Measurements from ENCODE around the gene BCAP29.
"Not testable (repeated sequence)": the region's sequence is repeated elsewhere in the genome, so short reads cannot be mapped to it uniquely, and the experiment has no call there.

Gene BCAP29

DNA sequence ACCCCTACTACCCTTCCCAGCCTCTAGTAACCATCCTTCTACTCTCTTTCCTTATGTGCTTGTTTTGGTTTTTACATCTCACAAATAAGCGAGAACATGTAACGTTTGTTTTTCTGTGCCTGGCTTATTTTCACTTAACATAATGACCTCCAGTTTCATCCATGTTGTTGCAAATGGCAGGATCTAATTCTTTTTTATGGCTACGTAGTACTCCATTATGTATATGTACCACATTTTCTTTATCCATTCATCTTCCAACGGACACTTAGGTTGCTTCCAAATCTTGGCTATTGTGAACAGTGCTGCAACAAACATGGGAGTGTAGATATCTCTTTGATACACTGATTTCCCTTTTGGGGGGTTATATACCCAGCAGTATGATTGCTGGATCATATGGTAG, 47.0 kb downstream of the BCAP29 start:
- DNase-seq = no peak

DNA sequence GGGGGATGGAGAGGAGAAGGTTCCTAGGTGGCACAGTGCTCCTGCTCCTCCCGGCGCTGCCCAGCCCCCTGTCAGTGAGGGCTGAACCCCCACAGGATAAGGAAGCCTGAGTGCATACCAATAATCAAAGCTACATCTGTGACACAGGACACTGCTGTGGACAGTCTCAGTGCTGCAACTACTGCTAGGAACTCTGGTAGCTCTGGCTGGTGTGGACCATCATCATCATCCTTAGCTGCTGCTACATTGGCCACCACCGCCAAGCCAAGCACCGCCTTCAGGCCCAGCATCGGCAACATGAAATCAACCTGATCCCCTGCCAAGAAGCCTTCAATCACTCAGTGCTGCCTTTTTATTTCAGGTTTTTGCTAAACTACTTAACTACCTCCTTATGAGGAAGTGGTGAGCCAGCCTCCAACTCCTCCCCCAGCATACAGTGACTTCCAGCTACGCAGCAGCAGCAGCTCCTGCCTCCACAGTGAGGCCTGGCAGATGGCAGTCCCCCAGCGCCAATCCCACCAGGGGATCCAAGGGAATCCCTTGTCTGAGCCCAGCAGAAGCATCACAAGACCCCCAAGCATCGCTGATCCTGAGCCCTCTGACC, 48.5 kb downstream of the BCAP29 start:
- no peak for DNase-seq

DNA sequence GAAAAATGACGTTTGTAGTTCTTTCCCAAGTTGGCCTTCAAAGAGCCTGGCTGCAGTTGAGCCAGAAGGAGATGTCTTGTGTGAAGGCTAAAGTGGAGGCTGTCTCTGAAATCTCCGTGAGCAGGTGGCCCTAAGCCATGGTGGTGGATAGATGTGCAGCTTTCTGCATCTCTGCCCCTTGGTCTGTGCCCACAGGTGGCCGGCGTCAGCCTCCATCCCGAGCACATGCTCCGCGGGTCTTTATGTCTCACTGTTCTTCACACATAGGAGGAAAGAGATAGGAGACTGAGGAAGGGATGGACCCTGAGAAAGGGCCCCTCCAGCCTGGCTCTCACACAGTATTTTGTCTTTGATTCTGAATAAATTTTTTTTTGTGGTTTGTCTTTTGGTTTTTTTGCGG, 50.3 kb downstream of the BCAP29 start:
- no peak for DNase-seq

DNA sequence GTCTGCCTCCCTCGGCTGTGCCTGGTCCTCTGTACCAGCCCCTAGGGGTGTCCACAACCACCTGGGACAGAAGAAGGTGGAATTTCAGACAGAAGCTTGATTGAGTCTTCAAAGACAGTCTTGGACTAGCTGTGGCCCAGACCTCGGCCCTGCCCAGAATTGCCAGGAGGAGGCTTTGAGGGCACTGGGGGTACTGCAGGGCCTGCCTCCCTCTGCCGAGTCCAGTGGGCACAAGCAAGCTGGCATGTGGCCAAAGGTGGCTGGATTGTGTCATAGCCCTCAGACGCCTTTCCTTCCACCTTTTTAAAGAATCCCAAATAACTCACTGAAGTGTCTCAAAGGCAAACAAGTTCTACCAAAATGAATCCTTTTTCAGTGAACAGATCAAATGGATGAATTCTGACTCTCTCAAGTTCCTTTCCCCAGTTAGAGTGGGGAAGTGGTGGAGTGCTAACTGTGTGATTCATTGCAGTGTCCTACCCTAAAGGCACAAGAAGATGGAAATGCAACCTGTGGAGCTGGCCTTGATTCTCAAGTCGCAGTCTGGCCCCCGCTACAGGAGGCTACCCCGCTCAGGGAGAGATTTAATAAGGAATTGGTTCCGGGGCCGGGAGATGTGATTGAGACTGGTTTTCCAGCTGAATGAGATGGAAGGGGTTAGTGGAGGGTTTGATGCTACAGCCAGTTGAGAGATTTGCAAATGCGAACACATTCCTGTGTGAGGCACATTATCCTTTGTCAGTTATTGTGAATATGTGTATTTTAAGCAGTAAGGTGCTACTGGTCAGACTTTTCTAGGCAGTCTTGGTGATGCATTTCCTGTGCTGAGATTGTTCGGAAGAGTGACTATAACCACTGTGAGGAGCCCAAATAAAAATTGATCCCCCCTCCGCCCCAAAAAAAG, 51.8 kb downstream of the BCAP29 start:
- no peak for DNase-seq

DNA sequence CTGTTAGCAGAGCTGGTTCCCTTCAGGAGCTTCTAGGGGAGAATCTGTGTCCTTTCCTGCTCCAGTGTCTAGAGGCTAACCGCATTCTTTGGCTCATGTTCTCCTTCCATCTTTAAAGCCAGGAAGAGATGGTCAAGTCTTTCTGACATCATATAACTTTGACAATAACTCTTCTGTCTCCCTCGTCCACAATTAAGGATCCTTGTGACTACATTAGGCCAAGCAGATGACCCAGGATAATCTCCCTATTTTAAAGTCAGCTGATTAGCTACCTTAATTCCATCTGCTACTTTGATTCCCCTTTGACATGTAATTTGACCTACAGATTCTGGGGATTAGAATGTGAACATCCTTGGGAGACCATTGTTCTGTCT, 52.4 kb downstream of the BCAP29 start:
- DNase-seq = no peak

DNA sequence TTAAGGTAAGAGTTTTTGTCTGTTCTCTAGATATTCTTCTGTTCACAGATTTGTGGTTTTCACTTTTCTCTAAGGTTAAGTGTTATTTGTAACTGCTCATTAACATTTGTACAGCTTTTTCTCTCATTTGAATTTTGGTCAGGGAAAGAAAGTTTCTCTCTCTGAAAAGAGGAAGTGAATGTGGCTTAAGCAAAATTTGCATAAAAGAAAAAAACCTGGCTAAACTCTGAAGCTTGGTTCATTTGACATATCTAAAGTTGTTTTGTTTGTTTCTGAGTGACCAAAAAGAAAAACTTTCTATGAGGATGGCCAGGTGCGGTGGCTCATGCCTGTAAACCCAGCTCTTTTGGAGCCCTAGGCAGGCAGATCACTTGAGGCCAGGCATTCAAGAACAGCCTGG, 58.5 kb downstream of the BCAP29 start:
- DNase-seq = no peak

DNA sequence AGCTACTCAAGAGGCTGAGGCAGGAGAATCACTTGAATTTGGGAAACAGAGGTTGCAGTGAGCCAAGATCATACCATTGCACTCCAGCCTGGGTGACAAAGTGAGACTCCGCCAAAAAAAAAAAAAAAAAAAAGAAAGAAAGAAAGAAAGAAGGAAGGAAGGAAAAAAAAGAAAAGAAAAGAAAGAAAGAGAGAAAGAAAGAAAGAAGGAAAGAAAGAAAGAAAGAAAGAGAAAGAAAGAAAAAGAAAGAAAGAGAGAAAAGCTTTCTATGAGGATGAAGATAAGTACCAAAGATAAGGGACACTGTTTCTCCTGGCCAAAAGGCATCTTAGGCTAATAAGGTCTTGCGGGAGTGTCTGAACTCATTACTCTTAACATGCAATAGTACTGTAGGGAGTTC, 59.0 kb downstream of the BCAP29 start:
- not testable (repeated sequence) for DNase-seq

DNA sequence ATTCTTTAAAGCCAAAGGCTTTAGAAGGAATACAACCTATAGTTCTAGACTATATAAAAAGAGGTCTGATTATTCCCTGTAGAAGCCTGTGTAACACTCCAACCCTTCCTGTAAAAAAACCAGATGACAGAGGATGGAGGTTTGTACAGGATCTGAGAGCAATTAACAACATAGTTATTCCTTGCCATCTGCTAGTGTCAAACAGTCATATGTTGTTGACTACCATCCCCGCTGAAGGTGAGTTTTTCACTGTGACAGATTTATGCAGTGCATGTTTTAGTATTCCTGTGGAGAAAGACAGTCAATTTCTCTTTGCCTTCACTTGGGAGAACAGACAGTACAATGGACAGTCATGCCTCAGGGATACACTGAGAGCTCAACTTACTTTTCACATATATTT, 61.6 kb downstream of the BCAP29 start:
- no peak for DNase-seq

DNA sequence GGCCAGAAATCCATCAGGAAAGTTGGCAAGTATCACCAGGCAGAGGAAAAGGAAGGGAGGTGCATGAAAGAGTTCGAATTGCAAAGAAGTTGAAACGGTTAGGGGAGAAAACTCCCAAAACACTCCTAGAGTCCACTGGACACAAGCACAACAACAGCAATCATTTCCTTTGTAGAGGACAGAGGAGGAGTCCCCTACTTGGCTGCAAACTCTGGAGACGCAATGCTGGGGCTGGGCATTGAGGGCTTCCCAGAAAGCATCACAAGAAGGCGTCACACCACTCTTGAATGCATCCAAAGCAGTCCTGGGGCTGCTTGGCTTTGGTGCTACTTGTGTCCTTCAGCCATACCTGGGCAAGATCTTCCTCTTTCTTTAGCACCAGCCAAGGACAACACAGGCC, 62.5 kb downstream of the BCAP29 start:
- no peak for DNase-seq

DNA sequence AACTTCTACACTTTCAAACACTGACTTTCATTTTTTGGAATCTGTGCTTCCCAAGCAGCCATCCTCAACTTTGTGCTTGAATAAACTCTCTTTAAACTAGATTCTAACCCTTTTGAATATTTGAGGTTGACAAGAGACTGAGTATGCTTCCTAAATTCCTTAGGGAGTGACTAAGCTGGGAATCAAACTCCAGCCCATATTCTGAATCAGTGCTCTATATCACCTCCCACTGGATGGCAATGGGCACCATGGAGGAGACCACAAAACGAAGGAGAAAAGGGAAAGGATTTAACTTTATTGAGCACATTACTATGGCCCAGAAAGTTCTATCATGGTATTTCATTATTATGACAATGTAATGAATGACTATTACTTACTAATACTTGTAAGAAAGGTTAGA, 63.4 kb downstream of the BCAP29 start:
- no peak for DNase-seq

DNA sequence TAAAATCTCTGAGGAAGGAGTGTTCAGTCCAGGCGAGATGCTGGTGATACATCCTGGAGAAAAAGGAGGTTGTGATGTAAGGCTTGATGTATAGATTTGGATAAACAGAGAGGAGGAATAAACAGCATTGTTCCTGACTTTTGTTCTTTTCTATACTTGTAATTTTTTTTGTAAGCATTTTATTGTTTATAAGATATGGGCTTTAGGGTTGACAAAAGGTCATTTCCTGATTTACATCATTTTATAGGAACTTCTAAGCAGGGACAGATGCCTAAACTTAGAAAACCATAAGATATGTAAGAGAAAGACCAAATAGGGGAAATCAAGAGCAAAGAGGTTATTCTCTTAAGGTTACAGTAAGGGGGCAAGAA, 63.9 kb downstream of the BCAP29 start:
- no peak for DNase-seq

DNA sequence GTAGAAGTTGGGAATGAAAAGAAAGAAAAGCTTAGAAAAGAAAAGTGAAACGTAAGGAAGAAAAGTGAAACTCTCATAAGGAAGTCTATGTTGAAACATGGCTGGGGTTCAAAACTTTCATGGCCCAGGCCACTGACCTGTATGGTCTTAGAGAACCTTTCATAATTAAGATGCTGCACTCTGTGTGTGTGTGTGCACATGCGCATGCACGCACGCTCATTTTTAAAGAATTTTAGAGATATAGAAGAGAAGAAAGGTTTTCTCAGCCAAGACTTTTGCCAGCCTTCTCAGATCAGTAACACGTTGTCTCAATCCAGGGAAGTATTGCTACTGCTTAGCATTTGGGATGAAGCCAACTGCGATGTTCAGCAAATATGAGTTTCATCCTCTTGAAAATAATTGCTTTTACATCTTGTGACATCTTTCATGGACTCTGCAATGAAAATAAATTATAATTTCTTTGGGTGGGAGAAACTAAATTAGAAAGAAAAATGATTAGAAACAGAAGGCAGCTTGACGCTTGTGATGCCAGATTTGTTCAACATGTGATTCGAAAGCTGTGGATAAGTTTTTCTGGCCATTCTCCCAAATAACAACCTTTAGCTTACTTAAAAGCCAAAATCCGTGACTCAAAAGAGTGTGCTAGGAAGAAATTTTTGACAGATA, 64.4 kb downstream of the BCAP29 start:
- DNase-seq = no peak

DNA sequence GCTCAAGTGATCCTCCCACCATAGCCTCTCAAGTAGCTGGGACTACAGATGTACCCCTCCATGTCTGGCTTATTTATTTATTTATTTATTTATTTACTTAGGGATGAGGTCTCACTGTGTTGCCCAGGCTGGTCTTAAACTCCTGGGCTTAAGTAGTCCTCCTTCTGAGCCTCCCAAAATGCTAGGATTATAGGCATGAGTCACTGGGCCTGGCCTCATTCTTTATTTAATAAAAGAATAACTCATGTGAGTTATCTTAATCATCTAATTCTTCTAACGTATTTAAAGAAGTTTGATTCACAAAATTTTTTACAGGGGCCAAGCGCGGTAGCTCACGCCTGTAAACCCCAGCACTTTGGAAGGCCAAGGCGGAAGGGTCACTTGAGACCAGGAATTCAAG, 72.6 kb downstream of the BCAP29 start:
- no peak for DNase-seq

DNA sequence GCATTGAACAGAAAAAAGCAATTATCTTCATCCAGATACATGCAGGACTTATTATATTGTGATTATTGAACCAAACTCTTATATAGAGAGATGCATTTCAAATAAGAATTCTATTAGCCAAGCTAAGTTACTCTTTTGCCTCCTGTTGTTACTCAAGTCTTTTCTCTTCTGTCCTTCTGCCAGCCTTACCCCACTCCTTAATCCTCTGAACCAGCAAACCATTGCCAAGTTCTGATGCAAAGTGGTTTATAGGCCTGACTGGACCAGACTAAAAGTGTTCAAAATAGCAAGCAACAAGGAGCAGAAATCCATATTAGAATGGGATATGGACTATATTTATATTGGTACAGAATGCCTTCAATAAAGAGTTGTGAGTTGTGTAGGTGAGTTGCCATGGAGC, 78.4 kb downstream of the BCAP29 start:
- DNase-seq = no peak

DNA sequence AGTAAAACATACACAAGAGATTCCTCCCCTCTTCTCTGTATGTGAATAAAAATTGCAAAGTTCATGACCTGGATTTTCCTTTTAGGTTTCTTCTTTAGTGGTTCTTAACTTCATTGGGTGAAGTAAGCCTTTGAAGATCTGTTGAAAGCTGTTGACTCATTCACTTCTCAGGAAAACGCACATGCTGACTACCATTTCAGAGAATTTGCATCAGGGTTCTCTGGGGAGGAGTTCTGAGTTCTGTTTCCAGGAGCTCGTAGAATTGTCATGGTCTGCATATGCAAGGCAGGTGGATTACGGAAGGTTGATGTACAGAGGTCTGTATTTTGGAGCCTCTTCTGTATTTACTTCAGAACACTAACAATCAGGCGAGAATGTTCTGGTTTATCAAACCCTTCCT, 79.6 kb downstream of the BCAP29 start:
- DNase-seq = no peak

DNA sequence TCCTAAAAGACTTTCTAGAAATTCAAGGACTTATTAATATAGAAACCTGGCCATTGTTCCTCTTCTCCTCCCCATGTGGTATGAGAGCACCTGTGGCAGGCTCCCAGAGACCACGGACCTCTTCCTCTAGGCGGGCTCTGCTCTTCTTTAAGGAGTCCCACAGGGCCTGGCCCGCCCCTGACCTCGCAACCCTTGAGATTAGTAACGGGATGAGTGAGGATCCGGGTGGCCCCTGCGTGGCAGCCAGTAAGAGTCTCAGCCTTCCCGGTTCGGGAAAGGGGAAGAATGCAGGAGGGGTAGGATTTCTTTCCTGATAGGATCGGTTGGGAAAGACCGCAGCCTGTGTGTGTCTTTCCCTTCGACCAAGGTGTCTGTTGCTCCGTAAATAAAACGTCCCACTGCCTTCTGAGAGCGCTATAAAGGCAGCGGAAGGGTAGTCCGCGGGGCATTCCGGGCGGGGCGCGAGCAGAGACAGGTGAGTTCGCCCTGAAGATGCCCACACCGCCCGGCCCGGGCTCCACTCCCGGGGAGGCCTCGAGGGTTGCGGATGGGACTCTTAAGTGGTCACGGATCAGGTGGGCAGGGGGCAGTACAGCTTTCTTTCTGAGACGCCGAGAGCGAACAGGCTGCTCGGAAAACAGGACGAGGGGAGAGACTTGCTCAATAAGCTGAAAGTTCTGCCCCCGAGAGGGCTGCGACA, 80.5 kb downstream of the BCAP29 start, which contains the start of gene SLC26A4:
TSS of gene SLC26A4 (plus strand) at position 448 of the 700 bp plus-strand sequence. CDS start 814 bp downstream, outside the sequence.
- DNase-seq = peak; percentile 57

DNA sequence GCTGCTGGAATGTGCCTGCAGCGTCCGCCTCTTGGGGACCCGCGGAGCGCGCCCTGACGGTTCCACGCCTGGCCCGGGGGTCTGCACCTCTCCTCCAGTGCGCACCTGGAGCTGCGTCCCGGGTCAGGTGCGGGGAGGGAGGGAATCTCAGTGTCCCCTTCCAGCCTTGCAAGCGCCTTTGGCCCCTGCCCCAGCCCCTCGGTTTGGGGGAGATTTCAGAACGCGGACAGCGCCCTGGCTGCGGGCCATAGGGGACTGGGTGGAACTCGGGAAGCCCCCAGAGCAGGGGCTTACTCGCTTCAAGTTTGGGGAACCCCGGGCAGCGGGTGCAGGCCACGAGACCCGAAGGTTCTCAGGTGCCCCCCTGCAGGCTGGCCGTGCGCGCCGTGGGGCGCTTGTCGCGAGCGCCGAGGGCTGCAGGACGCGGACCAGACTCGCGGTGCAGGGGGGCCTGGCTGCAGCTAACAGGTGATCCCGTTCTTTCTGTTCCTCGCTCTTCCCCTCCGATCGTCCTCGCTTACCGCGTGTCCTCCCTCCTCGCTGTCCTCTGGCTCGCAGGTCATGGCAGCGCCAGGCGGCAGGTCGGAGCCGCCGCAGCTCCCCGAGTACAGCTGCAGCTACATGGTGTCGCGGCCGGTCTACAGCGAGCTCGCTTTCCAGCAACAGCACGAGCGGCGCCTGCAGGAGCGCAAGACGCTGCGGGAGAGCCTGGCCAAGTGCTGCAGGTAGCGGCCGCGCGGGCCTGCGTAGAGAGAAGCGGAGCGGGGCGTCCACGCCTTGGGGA, 81.2 kb downstream of the BCAP29 start:
- peak; percentile 89 for DNase-seq

DNA sequence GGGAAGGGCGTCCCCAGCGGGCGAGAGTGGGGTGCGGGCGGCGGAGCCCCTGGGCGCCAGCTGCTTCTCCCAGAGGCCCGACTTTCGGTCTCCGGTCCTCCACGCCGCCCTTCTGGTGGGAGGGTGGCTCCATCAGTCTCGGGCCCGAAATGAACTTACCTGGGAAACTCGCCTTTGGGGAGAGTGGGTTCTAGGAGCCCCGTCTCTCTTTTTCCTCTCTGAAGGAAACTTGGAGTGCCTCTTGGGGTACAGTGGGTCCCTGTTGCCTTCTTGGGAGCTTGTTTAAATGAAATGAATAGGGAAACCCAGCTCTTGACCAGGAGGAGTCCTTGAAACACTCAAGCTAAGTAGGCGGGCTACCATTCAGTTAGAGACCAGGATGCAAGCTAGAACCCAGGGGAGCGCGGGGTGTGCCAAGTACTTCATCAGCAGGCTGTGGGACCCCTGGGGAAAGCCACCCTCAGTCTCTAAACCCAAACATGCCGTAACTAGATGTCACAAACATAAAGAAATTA, 81.9 kb downstream of the BCAP29 start:
- DNase-seq = peak; percentile 59

DNA sequence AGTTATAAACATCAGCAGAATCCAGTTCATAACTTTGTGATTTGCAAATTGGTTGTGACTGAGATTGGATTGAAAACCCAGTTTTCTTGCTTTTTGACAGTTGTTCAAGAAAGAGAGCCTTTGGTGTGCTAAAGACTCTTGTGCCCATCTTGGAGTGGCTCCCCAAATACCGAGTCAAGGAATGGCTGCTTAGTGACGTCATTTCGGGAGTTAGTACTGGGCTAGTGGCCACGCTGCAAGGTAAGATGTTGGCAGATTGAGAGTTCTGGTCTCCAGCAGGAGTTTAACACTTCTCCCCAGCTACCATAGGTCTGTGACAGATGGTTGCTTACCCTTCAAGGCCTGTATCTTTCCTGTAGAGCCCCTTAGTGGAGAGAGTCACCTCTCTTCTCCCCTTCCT, 83.2 kb downstream of the BCAP29 start:
- DNase-seq = no peak

DNA sequence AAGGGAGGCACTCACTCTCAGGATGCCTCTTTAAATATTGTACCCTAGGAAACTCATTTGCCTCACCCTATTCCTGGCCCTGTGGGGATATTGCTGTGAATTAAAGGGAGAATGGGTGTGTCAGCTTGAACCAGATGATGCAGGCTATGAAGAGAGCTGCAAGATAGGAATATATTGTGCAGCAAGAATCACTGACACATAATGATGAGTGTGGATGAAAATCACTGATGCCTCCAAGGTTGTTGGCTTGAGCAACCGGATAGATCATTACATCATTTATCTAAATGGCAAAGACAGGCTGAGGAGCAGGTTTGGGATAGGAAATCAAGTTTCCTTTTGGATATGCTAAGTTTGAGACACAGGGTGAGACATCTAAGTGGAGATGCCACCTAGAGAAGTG, 86.7 kb downstream of the BCAP29 start:
- DNase-seq = no peak

DNA sequence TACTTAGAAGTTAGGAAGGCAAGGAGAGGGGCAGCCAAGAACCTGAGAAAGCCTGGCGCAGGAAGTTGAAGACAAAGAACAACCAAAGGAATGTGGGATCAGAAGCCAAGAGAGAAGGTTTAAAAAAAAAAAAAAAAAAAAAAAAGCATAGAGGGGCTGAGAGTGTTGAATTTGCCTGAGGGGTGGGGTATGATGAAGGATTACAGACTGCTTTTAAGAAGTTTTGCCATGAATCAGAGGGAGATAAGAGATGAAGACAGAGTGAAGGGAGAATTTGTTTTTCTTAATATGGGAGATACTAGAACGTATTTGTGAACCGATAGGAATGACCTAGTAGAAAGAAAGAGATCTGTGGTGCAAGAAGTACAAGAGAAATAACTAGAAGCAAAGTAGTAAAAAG, 87.3 kb downstream of the BCAP29 start:
- DNase-seq = no peak

DNA sequence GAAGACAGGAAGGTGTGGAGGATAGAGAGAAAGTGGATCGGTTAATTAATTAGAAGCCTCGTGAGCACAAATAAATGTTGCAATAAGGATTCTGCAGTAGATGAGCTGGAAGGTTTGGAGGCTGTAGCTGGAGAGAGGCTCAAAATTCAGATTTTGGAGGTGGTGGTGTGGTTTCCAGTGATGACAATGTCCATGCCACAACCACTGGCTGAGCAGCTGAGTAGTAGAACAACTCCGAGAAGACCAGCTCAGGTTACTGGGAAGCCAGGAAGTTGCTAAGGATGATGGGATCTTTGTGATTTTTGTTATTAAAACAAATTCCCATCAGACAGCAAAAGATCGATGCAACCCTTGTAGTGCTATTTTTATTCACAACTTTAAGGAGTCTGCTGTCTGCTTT, 88.2 kb downstream of the BCAP29 start:
- no peak for DNase-seq

All from DMS53 (cell line).